K562 (cell line): ENCODE results near the gene MCL1. TPM values are rescaled to one million over a fixed set of nuclear protein-coding genes. Genes with fewer than 3 reads are reported as not detected.

Source experiments
- ARHGAP35 ChIP-seq: fragments of 450-650 bp; IDR thresholded peaks from 2 replicates; pipeline ENCODE4 v1.6.1; 2018; ENCODE audit not compliant: partially characterized antibody
- BRD4 ChIP-seq: fragments of 200-600 bp; sonication (generic); IDR thresholded peaks from 2 replicates; pipeline ENCODE4 v1.6.1; 2017; ENCODE audit warnings: inconsistent platforms
- CBFB ChIP-seq: sonication (generic); formaldehyde crosslinking; IDR thresholded peaks from 2 replicates; pipeline ENCODE4 v1.4.0; 2020; ENCODE audit warnings: mild to moderate bottlenecking, missing genetic modification reagents
- CHCHD3 ChIP-seq: fragments of 250-450 bp; sonication (Bioruptor Pico); IDR thresholded peaks from 2 replicates; pipeline ENCODE4 v2.1.2; 2022; ENCODE audit warnings: mild to moderate bottlenecking
- COPS2 ChIP-seq: fragments of 450-650 bp; conservative IDR thresholded peaks from 2 replicates; pipeline ENCODE4 v1.6.1; 2016; ENCODE audit warnings: mild to moderate bottlenecking, moderate library complexity
- CREBBP ChIP-seq: IDR thresholded peaks from one replicate; pipeline ENCODE4 v1.6.1; 2012; ENCODE audit warnings: low read depth, mild to moderate bottlenecking, control low read depth, inconsistent platforms, low read length
- CTBP1 ChIP-seq: fragments of 450-650 bp; IDR thresholded peaks from 2 replicates; pipeline ENCODE4 v1.6.1; 2016; ENCODE audit warnings: borderline replicate concordance
- ERF ChIP-seq: fragments of 450-650 bp; formaldehyde crosslinking; IDR thresholded peaks from 2 replicates; pipeline ENCODE4 v1.4.0; 2020; ENCODE audit warnings: mild to moderate bottlenecking, mixed read lengths
- HDAC2 ChIP-seq: fragments of 450-650 bp; IDR thresholded peaks from 2 replicates; pipeline ENCODE4 v1.6.1; 2016; ENCODE audit warnings: mild to moderate bottlenecking
- HDGF ChIP-seq: fragments of 450-650 bp; IDR thresholded peaks from 2 replicates; pipeline ENCODE4 v1.6.1; 2016
- MYBL2 ChIP-seq, 2 experiments: fragments of 450-650 bp in 1 of 2; sonication (generic) in 1 of 2; formaldehyde crosslinking in 1 of 2; IDR thresholded peaks; 2 replicates each; pipeline versions ENCODE4 v1.6.1 to v1.8.1; 2017 to 2022; ENCODE audit warnings: borderline replicate concordance in 1 of 2, inconsistent platforms in 1 of 2, low read depth in 1 of 2, mild to moderate bottlenecking in 1 of 2, missing genetic modification reagents in 1 of 2, moderate library complexity in 1 of 2
- NBN ChIP-seq: fragments of 450-650 bp; IDR thresholded peaks from 2 replicates; pipeline ENCODE4 v1.6.1; 2016; ENCODE audit warnings: low read depth, mild to moderate bottlenecking
- NCOA6 ChIP-seq: fragments of 450-650 bp; IDR thresholded peaks from 2 replicates; pipeline ENCODE4 v1.6.1; 2017; ENCODE audit warnings: mild to moderate bottlenecking
- NRF1 ChIP-seq, 2 experiments: fragments of 450-650 bp; IDR thresholded peaks in 1 of 2; conservative IDR thresholded peaks in 1 of 2; 2 replicates each; pipeline ENCODE4 v1.6.1; 2014; ENCODE audit warnings: mild to moderate bottlenecking in 2 of 2
- SAP30 ChIP-seq: fragments of 200-600 bp; sonication (generic); IDR thresholded peaks from 2 replicates; pipeline ENCODE4 v1.6.1; 2012; ENCODE audit warnings: borderline replicate concordance, low read depth, mild to moderate bottlenecking, moderate library complexity, low read length, control low read depth, inconsistent platforms; ENCODE audit not compliant: insufficient read depth, poor library complexity, severe bottlenecking
- SMARCB1 ChIP-seq: IDR thresholded peaks from 2 replicates; pipeline ENCODE4 v1.6.1; 2011; ENCODE audit warnings: improper control_type of control experiment, low read depth; ENCODE audit not compliant: insufficient read length
- TAF15 ChIP-seq: fragments of 200-400 bp; formaldehyde crosslinking; IDR thresholded peaks from 2 replicates; pipeline ENCODE4 v1.6.1; 2017; ENCODE audit warnings: mild to moderate bottlenecking, low read depth, low read length, moderate library complexity
- ZNF140 ChIP-seq: fragments of 250-450 bp; sonication (Bioruptor Pico); IDR thresholded peaks from 2 replicates; pipeline ENCODE4 v1.8.0; 2021; ENCODE audit warnings: moderate library complexity, mild to moderate bottlenecking, inconsistent platforms
- ZNF551 ChIP-seq: fragments of 250-450 bp; sonication (Bioruptor Pico); IDR thresholded peaks from 2 replicates; pipeline ENCODE4 v1.5.0; 2021; ENCODE audit warnings: mild to moderate bottlenecking, moderate library complexity
- polyA plus RNA-seq, 8 experiments: library from polyadenylated mRNA; depleted of rRNA in 4 of 8; stranded (reverse) in 5 of 8; unstranded in 3 of 8; fragments of >200 nt; fragmentation: Nextera tagmentation in 2 of 8; fragmentation: Illumina TruSeq in 1 of 8; extraction: Ambion mirVana in 2 of 8; extraction: Trizol in 1 of 8; gene quantifications; 2 replicates each; pipeline versions ENCODE4 v1.2.1 to v1.2.3, GENCODE V29; 2011 to 2014; ENCODE audit warnings: inconsistent platforms in 1 of 8, missing spikeins in 1 of 8
- total RNA-seq, 7 experiments: library from RNA; depleted of rRNA in 6 of 7; stranded (reverse); fragments of >200 nt in 6 of 7; fragmentation: Illumina TruSeq in 2 of 7; extraction: Trizol in 2 of 7; gene quantifications; 2 replicates each; pipeline versions ENCODE4 v1.2.1 to v1.2.3, GENCODE V29; 2011 to 2021; ENCODE audit warnings: low replicate concordance in 1 of 7
- TF ChIP-seq, protein P1 (sequence below): sonication (generic); formaldehyde crosslinking; IDR thresholded peaks from 2 replicates; pipeline ENCODE4 v1.8.1; 2022; ENCODE audit warnings: missing genetic modification reagents
- TF ChIP-seq, protein P2 (sequence below): fragments of 450-650 bp; formaldehyde crosslinking; IDR thresholded peaks from 2 replicates; pipeline ENCODE4 v1.4.0; 2020; ENCODE audit warnings: mild to moderate bottlenecking, moderate library complexity
- TF ChIP-seq, protein P3 (sequence below), 2 experiments: fragments of 450-650 bp; IDR thresholded peaks; 2 replicates each; pipeline ENCODE4 v1.6.1; 2016
- TF ChIP-seq, protein P4 (sequence below): sonication (generic); formaldehyde crosslinking; IDR thresholded peaks from 2 replicates; pipeline ENCODE4 v1.8.0; 2022; ENCODE audit warnings: missing genetic modification reagents, mild to moderate bottlenecking, borderline replicate concordance

The MCL1 gene
- total and polyA plus RNA-seq, 9 of the 15 experiments (the other 6 are each of a cell fraction or from before 2014, with no cell fraction given): 27.1 to 224 (median 138) TPM

DNA sequence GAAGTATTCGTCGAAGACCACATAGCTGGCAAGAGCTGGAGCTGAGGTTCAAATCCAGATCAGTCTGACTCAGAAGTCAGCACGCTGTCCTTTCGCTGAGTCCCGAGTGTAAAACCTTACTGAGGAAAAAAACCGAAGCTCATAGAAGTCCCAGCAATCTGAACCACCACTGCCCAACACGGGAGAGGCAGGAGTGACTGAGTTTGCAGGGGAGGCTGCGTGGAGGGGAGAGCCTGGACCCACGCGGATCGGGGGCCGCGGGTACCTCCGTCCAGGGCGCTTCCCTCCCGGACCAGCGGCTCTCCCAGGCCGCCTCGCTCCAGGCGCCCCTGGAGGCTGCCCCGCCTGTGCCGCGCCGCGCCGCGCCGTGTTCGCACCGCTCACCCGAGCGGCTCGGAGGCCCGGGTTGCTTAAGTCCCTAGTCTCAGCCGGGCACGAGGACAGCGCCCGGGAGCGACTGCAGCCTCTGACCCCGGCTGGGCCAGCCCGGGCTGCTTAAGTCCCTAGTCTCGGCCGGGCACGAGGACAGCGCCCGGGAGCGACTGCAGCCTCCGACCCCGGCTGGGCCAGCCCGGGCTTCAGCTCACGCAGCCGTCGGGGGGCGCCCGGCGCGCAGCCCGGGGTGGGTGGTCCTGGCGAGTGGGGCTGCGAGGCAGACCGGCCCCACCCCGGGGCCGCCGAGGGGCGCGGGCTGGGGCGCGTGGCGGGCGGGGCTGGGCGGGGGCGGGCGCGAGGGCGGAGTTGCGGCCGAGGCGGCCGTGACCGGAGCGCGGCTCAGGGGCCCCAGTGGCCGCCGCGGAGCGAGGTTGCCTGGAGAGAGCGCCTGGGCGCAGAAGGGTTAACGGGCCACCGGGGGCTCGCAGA is 30.5 kb downstream of the MCL1 start, which contains the start of gene ADAMTSL4 (continued):
- no peak for TF ChIP-seq CBFB
- TF ChIP-seq, protein P1, sequence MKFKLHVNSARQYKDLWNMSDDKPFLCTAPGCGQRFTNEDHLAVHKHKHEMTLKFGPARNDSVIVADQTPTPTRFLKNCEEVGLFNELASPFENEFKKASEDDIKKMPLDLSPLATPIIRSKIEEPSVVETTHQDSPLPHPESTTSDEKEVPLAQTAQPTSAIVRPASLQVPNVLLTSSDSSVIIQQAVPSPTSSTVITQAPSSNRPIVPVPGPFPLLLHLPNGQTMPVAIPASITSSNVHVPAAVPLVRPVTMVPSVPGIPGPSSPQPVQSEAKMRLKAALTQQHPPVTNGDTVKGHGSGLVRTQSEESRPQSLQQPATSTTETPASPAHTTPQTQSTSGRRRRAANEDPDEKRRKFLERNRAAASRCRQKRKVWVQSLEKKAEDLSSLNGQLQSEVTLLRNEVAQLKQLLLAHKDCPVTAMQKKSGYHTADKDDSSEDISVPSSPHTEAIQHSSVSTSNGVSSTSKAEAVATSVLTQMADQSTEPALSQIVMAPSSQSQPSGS: no peak
- no peak for TF ChIP-seq CREBBP
- no peak for TF ChIP-seq COPS2
- TF ChIP-seq HDAC2: peak; percentile 74
- TF ChIP-seq SMARCB1: no peak
- TF ChIP-seq, protein P2, sequence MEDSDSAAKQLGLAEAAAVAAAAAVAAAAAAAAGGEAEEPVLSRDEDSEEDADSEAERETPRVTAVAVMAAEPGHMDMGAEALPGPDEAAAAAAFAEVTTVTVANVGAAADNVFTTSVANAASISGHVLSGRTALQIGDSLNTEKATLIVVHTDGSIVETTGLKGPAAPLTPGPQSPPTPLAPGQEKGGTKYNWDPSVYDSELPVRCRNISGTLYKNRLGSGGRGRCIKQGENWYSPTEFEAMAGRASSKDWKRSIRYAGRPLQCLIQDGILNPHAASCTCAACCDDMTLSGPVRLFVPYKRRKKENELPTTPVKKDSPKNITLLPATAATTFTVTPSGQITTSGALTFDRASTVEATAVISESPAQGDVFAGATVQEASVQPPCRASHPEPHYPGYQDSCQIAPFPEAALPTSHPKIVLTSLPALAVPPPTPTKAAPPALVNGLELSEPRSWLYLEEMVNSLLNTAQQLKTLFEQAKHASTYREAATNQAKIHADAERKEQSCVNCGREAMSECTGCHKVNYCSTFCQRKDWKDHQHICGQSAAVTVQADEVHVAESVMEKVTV (CRISPR knock-in tag): no peak
- TF ChIP-seq, protein P3, sequence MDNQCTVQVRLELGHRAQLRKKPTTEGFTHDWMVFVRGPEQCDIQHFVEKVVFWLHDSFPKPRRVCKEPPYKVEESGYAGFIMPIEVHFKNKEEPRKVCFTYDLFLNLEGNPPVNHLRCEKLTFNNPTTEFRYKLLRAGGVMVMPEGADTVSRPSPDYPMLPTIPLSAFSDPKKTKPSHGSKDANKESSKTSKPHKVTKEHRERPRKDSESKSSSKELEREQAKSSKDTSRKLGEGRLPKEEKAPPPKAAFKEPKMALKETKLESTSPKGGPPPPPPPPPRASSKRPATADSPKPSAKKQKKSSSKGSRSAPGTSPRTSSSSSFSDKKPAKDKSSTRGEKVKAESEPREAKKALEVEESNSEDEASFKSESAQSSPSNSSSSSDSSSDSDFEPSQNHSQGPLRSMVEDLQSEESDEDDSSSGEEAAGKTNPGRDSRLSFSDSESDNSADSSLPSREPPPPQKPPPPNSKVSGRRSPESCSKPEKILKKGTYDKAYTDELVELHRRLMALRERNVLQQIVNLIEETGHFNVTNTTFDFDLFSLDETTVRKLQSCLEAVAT (IDR thresholded peaks at IDR 0.05): 0 out of 4 replicates have a peak, but pooled peaks of 1 of the 2 experiments have one; percentile 53
- TF ChIP-seq ZNF140 (CRISPR knock-in tag): no peak
- TF ChIP-seq NRF1 (conservative IDR thresholded peaks at IDR 0.05 in 1 of 2, IDR thresholded peaks at IDR 0.05 in 1 of 2): peak; percentile 60 to 62
- peak; percentile 45 for TF ChIP-seq SAP30
- no peak for TF ChIP-seq NCOA6
- TF ChIP-seq HDGF: no peak
- TF ChIP-seq ZNF551 (CRISPR knock-in tag): no peak
- TF ChIP-seq TAF15: no peak
- TF ChIP-seq, protein P4, sequence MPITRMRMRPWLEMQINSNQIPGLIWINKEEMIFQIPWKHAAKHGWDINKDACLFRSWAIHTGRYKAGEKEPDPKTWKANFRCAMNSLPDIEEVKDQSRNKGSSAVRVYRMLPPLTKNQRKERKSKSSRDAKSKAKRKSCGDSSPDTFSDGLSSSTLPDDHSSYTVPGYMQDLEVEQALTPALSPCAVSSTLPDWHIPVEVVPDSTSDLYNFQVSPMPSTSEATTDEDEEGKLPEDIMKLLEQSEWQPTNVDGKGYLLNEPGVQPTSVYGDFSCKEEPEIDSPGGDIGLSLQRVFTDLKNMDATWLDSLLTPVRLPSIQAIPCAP (CRISPR knock-in tag): no peak
- no peak for TF ChIP-seq MYBL2 (IDR thresholded peaks at IDR 0.05; ENCODE audit: low read depth)
- no peak for TF ChIP-seq MYBL2 (CRISPR knock-in tag; IDR thresholded peaks at IDR 0.05; ENCODE audit: borderline replicate concordance)
- no peak for TF ChIP-seq NBN
- TF ChIP-seq BRD4: no peak
- no peak for TF ChIP-seq ARHGAP35
- peak; percentile 91 for TF ChIP-seq CTBP1
- TF ChIP-seq CHCHD3 (CRISPR knock-in tag): no peak
- TF ChIP-seq ERF: peak; percentile 59; the same call in 1 of the 2 replicates
